Measurements from ENCODE around the gene NXN.

Gene NXN

DNA sequence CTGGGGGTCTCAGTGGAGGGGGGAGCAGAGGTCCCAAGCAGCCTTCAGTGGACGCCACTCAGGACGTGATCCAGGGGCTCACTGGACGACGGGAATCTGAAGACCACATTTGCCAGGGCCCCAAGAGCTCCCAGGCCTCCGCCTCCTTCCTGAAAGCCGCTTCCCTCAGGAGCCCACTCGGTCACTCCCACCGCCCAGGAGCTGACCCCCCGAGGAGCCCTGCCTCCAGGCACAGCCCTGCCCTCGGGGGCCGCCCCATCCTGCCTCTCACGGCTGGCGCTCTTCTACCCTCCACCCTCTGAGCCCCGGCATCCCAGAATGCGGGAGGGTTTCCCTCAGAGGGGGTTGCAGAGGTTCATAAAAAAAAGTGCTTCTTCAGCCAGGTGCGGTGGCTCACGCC lies 41.6 kb upstream of the NXN start:
- no peak for DNase-seq (ENCODE audit: low read depth, low spot score)
- H3K27me3 ChIP-seq (ENCODE audit: insufficient read depth, insufficient read length): no peaks in the 10 kb centered on the region

DNA sequence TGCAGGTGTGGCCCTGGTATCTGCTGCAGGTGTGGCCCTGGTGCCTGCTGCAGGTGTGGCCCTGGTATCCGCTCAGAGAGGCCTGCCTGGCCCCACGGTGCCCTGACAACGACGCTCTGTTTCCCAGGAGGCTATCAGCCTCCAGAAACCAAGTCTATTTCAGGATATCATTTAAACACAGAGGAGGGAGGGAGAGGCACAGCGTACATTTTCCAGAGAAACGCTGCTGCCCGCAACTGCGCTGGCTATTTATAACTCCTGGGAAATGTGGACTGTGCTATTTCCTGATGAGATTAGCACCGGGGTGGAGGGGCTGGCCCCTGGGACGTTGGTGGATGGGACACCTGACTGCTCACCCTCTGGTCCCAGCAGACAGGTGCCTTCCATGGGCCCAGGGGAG lies 39.9 kb upstream of the NXN start:
- H3K4me3 ChIP-seq (ENCODE audit: insufficient read length, low read depth): no peak overlapping the region
- no peak overlapping the region for H3K9ac ChIP-seq (ENCODE audit: insufficient read length, low read depth)
- peaks cover 9% of the 10 kb centered on the region for H3K4me1 ChIP-seq (ENCODE audit: insufficient read depth, insufficient read length)
- H3K36me3 ChIP-seq (ENCODE audit: insufficient read depth, insufficient read length, low read length): no peaks in the 10 kb centered on the region
- no peak for TF ChIP-seq SUZ12 (IDR thresholded peaks at IDR 0.05; ENCODE audit: extremely low read depth, insufficient read depth, insufficient read length)
- no peak for TF ChIP-seq YY1 (IDR thresholded peaks at IDR 0.05; ENCODE audit: insufficient read depth, insufficient read length)
- no peak for TF ChIP-seq ZNF274 (IDR thresholded peaks at IDR 0.05; ENCODE audit: low read depth, low read length)
- no peaks in the 10 kb centered on the region for H3K27me3 ChIP-seq (ENCODE audit: insufficient read depth, insufficient read length)
- DNase-seq (ENCODE audit: low read depth, low spot score): no peak
- H3K9me3 ChIP-seq (ENCODE audit: insufficient read depth, low read length): no peaks in the 10 kb centered on the region

More for the DNA sequence above, 41.6 kb upstream of the NXN start:
- Histone ChIP-seq H3K4me1 (ENCODE audit: insufficient read depth, insufficient read length) (peaks cover 9% of the 10 kb centered on the region), H3K9ac (ENCODE audit: insufficient read length, low read depth) (no peak overlapping the region), H3K9me3 (ENCODE audit: insufficient read depth, low read length) (no peaks in the 10 kb centered on the region), H3K36me3 (ENCODE audit: insufficient read depth, insufficient read length, low read length) (no peaks in the 10 kb centered on the region), H3K4me3 (ENCODE audit: insufficient read length, low read depth) (no peak overlapping the region)
- TF ChIP-seq ZNF274 (IDR thresholded peaks at IDR 0.05; ENCODE audit: low read depth, low read length) (no peak), YY1 (IDR thresholded peaks at IDR 0.05; ENCODE audit: insufficient read depth, insufficient read length) (no peak), SUZ12 (IDR thresholded peaks at IDR 0.05; ENCODE audit: extremely low read depth, insufficient read depth, insufficient read length) (no peak)

DNA sequence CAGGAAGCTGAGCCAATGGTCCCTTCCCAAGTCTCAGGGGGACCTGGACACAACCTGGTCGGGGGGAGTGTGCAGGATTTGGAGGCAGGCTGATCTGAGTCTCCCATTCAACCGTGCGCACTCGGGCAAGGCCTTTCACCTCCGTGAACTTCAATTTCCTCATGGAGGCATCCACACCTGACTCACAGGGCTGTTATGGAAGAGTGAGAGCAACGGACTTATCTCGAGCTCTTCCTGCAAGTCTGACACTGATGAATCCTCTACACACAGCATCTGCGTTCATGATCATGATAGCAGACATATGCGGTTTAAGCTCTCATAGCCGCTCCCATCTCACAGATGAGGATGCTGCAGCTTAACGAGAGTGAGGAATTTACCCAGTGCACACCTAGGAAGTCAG lies 39.0 kb upstream of the NXN start:
- no peak for TF ChIP-seq ZNF274 (IDR thresholded peaks at IDR 0.05; ENCODE audit: low read depth, low read length)
- TF ChIP-seq YY1 (IDR thresholded peaks at IDR 0.05; ENCODE audit: insufficient read depth, insufficient read length): no peak
- no peak for TF ChIP-seq SUZ12 (IDR thresholded peaks at IDR 0.05; ENCODE audit: extremely low read depth, insufficient read depth, insufficient read length)
- Histone ChIP-seq H3K4me3 (ENCODE audit: insufficient read length, low read depth) (no peak overlapping the region), H3K27me3 (ENCODE audit: insufficient read depth, insufficient read length) (no peaks in the 10 kb centered on the region), H3K4me1 (ENCODE audit: insufficient read depth, insufficient read length) (peaks cover 7% of the 10 kb centered on the region), H3K9me3 (ENCODE audit: insufficient read depth, low read length) (no peaks in the 10 kb centered on the region), H3K9ac (ENCODE audit: insufficient read length, low read depth) (no peak overlapping the region), H3K36me3 (ENCODE audit: insufficient read depth, insufficient read length, low read length) (no peaks in the 10 kb centered on the region)
- DNase-seq (ENCODE audit: low read depth, low spot score): no peak

DNA sequence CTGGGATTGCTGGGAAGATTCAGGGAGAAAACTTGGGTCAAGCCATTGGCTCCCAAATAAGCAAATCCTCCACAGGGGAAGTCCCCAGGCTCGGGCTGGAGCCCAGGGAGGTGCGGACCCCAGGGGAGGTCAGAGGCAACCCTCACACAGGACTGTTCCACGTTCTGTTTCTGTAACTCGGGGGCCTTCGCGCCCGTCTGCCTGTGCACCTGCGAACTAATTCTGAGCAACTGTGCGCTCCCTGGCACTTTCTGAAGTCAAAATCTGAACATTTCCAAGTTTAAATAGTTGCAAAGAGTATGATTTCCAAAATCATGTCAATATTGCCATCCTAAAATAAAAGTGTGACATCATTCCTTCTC lies 34.1 kb upstream of the NXN start:
- DNase-seq (ENCODE audit: low read depth, low spot score): no peak

DNA sequence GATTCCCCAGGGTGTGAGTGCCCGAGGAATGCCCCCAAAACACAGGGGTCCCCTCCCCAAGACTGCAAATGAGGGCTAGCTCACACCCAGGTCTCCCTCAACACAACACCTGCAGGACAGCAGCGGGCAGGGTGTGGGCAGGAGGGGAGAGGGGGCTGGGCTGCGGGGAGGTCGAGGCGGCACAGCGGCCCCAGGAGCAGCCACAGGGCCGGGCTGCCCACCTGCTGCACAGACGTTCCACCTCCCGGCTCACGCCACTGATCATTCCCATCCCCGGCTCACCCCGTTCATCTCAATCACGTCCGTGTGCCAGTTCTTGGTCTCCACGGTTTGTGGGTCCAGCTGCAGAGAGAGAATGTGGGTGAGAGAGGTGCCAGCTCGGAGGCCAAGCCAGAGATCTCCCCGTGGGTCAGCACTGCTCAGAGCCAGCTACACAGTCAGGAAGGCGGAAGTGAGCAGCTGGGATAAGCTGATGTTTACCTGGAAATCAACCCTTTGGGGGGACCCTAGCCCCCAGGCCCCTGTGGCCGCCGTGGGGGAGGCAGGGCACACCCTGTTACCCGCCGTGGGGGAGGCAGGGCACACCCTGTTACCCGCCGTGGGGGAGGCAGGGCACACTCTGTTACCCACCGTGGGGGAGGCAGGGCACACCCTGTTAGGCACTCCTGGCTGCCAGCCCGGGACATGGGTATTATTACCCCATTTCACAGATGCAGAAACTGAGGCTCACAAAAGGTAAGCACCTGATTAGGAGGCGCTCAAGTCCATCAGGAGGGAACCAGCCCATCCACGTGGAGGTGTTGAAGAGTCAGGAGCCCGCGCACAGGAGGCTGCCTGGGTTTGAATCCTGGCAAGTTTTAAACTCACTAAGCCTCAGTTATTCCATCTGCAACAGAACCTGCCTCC lies 33.5 kb upstream of the NXN start:
- TF ChIP-seq SUZ12 (IDR thresholded peaks at IDR 0.05; ENCODE audit: extremely low read depth, insufficient read depth, insufficient read length) (no peak), ZNF274 (IDR thresholded peaks at IDR 0.05; ENCODE audit: low read depth, low read length) (no peak), YY1 (IDR thresholded peaks at IDR 0.05; ENCODE audit: insufficient read depth, insufficient read length) (no peak)
- DNase-seq (ENCODE audit: low read depth, low spot score): no peak
- Histone ChIP-seq H3K36me3 (ENCODE audit: insufficient read depth, insufficient read length, low read length) (peaks cover 35% of the 10 kb centered on the region), H3K4me1 (ENCODE audit: insufficient read depth, insufficient read length) (no peaks in the 10 kb centered on the region), H3K9me3 (ENCODE audit: insufficient read depth, low read length) (no peaks in the 10 kb centered on the region), H3K27me3 (ENCODE audit: insufficient read depth, insufficient read length) (no peaks in the 10 kb centered on the region), H3K9ac (ENCODE audit: insufficient read length, low read depth) (no peak overlapping the region), H3K4me3 (ENCODE audit: insufficient read length, low read depth) (no peak overlapping the region)

More for the DNA sequence above, 34.1 kb upstream of the NXN start:
- H3K9ac ChIP-seq (ENCODE audit: insufficient read length, low read depth): no peak overlapping the region
- H3K9me3 ChIP-seq (ENCODE audit: insufficient read depth, low read length): no peaks in the 10 kb centered on the region
- H3K36me3 ChIP-seq (ENCODE audit: insufficient read depth, insufficient read length, low read length): peaks cover 30% of the 10 kb centered on the region
- H3K27me3 ChIP-seq (ENCODE audit: insufficient read depth, insufficient read length): no peaks in the 10 kb centered on the region
- no peak overlapping the region for H3K4me3 ChIP-seq (ENCODE audit: insufficient read length, low read depth)
- peaks cover 1% of the 10 kb centered on the region for H3K4me1 ChIP-seq (ENCODE audit: insufficient read depth, insufficient read length)
- TF ChIP-seq YY1 (IDR thresholded peaks at IDR 0.05; ENCODE audit: insufficient read depth, insufficient read length) (no peak), SUZ12 (IDR thresholded peaks at IDR 0.05; ENCODE audit: extremely low read depth, insufficient read depth, insufficient read length) (no peak), ZNF274 (IDR thresholded peaks at IDR 0.05; ENCODE audit: low read depth, low read length) (no peak)

DNA sequence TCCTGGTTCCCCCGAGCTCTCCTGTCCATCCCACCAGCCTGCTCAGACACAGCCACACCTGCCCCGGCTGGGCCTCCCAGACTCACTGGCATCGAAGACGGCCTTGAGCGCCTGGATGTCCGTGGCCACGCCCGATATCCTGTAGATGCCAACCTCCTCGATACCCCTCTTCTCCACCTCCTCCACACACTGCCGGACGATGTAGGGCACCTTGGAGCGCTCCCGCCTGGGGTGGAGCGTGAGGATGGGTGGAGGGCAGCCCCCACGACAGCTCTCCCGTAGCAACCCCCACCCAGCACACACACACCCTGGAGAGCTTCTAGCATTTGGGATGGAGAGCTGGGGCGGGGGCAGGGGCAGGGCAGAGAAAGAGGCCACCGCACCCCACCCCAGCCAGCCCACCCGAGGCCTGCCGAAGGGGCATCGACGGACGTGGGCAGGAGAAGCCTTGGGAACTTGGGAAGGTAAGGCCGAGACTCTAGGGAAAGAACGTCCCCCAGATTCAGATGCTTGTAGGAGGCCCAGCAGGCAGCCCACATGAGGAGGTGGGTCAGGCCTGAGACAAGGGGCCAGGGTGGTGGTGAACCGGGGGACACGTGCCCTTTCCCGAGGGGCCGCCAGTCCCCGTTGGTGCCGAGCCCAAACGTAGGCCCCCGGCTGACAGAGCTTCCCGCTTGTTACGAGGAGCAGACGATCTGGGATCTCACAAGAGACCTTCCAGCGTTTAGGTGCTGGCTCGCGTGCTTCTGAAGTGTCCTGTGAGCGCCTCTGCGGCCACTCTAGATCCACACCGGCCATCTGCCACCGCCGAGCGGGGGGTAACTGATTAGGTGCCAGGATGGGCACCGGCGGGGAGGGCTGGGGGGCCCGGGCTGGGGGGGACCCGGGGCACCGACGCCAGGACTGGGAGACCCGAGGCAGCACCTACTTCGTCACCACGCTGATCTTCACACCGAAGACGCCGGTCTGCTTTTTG lies 32.5 kb upstream of the NXN start:
- Histone ChIP-seq H3K36me3 (ENCODE audit: insufficient read depth, insufficient read length, low read length) (peaks cover 44% of the 10 kb centered on the region), H3K9me3 (ENCODE audit: insufficient read depth, low read length) (no peaks in the 10 kb centered on the region), H3K27me3 (ENCODE audit: insufficient read depth, insufficient read length) (no peaks in the 10 kb centered on the region), H3K9ac (ENCODE audit: insufficient read length, low read depth) (no peak overlapping the region), H3K4me3 (ENCODE audit: insufficient read length, low read depth) (no peak overlapping the region), H3K4me1 (ENCODE audit: insufficient read depth, insufficient read length) (no peaks in the 10 kb centered on the region)
- no peak for TF ChIP-seq SUZ12 (IDR thresholded peaks at IDR 0.05; ENCODE audit: extremely low read depth, insufficient read depth, insufficient read length)
- TF ChIP-seq YY1 (IDR thresholded peaks at IDR 0.05; ENCODE audit: insufficient read depth, insufficient read length): no peak
- no peak for TF ChIP-seq ZNF274 (IDR thresholded peaks at IDR 0.05; ENCODE audit: low read depth, low read length)
- DNase-seq (ENCODE audit: low read depth, low spot score): no peak

DNA sequence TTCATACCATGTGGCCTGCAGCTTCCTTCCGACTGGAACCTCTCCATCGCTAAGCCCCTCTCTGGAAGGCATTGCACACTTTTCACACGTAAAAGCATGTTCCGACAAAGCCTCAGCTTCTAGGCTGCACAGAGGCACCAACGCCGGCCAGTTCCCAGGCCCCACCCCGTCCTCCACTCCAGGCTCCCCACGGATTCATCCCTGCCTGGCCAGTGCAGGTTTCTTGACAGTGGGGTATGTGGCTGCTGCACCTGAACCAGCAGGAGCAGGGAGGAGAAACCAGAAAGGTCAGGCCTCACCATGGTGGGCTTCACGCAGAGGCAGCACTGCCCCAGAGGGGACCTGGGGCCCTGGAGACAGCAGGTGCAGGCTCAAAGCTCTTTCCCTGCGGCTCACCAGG lies 31.6 kb upstream of the NXN start:
- no peaks in the 10 kb centered on the region for H3K9me3 ChIP-seq (ENCODE audit: insufficient read depth, low read length)
- peaks cover 49% of the 10 kb centered on the region for H3K36me3 ChIP-seq (ENCODE audit: insufficient read depth, insufficient read length, low read length)
- H3K27me3 ChIP-seq (ENCODE audit: insufficient read depth, insufficient read length): no peaks in the 10 kb centered on the region
- no peak for DNase-seq (ENCODE audit: low read depth, low spot score)
- TF ChIP-seq SUZ12 (IDR thresholded peaks at IDR 0.05; ENCODE audit: extremely low read depth, insufficient read depth, insufficient read length) (no peak), YY1 (IDR thresholded peaks at IDR 0.05; ENCODE audit: insufficient read depth, insufficient read length) (no peak), ZNF274 (IDR thresholded peaks at IDR 0.05; ENCODE audit: low read depth, low read length) (no peak)
- no peak overlapping the region for H3K4me3 ChIP-seq (ENCODE audit: insufficient read length, low read depth)
- peaks cover 4% of the 10 kb centered on the region for H3K4me1 ChIP-seq (ENCODE audit: insufficient read depth, insufficient read length)
- no peak overlapping the region for H3K9ac ChIP-seq (ENCODE audit: insufficient read length, low read depth)

All from NT2/D1 (cell line).